ENCODE data around the gene TAPBP.
"Not testable (repeated sequence)": the region's sequence is repeated elsewhere in the genome, so short reads cannot be mapped to it uniquely, and the experiment has no call there.

The TAPBP gene

GRCh38 chr6:33313709-33314514 is at the start of gene TAPBP:
Gene TAPBP, minus strand, starts transcription at chr6:33314078. Its CDS starts 37 bp downstream, at chr6:33314041.
- DNase-seq (ENCODE audit: low read depth in 3 of 3, low spot score in 1 of 3): peak; percentile 67 to 73 (median 72)

- DNase-seq (ENCODE audit: low read depth in 3 of 3, low spot score in 1 of 3): not testable (repeated sequence)
Observed at GRCh38 chr6:33363486-33363885, 49.6 kb upstream of the TAPBP start.

GRCh38 chr6:33359331-33359730 is 45.5 kb upstream of the TAPBP start:
- no peak for DNase-seq (ENCODE audit: low read depth in 3 of 3, low spot score in 1 of 3)

GRCh38 chr6:33357160-33357871 is 43.4 kb upstream of the TAPBP start:
- not testable (repeated sequence) for DNase-seq (ENCODE audit: low read depth in 3 of 3, low spot score in 1 of 3)

GRCh38 chr6:33356295-33356694 is 42.4 kb upstream of the TAPBP start:
- no peak for DNase-seq (ENCODE audit: low read depth in 3 of 3, low spot score in 1 of 3)

GRCh38 chr6:33355860-33356259 is 42.0 kb upstream of the TAPBP start:
- not testable (repeated sequence) for DNase-seq (ENCODE audit: low read depth in 3 of 3, low spot score in 1 of 3)

GRCh38 chr6:33347816-33348215 is 33.9 kb upstream of the TAPBP start:
- no peak for DNase-seq (ENCODE audit: low read depth in 3 of 3, low spot score in 1 of 3)

- DNase-seq (ENCODE audit: low read depth in 3 of 3, low spot score in 1 of 3): not testable (repeated sequence)
Observed at GRCh38 chr6:33346972-33347371, 33.1 kb upstream of the TAPBP start.

GRCh38 chr6:33344701-33345697 is 31.1 kb upstream of the TAPBP start:
- DNase-seq (ENCODE audit: low read depth in 3 of 3, low spot score in 1 of 3): peak; percentile 29 to 42 (median 34)

- peak in 2 of 3 donors; percentile 35 to 36 for DNase-seq (ENCODE audit: low read depth in 3 of 3, low spot score in 1 of 3)
Observed at GRCh38 chr6:33343953-33344611, 30.2 kb upstream of the TAPBP start.

GRCh38 chr6:33343606-33343952 is 29.7 kb upstream of the TAPBP start:
- DNase-seq (ENCODE audit: low read depth in 3 of 3, low spot score in 1 of 3): not testable (repeated sequence)

- no peak for DNase-seq (ENCODE audit: low read depth in 3 of 3, low spot score in 1 of 3)
Observed at GRCh38 chr6:33339193-33339592, 25.3 kb upstream of the TAPBP start.

- no peak for DNase-seq (ENCODE audit: low read depth in 3 of 3, low spot score in 1 of 3)
Observed at GRCh38 chr6:33336495-33336894, 22.6 kb upstream of the TAPBP start.

GRCh38 chr6:33335916-33336315 is 22.0 kb upstream of the TAPBP start:
- no peak for DNase-seq (ENCODE audit: low read depth in 3 of 3, low spot score in 1 of 3)

- no peak for DNase-seq (ENCODE audit: low read depth in 3 of 3, low spot score in 1 of 3)
Observed at GRCh38 chr6:33333666-33334065, 19.8 kb upstream of the TAPBP start.

- DNase-seq (ENCODE audit: low read depth in 3 of 3, low spot score in 1 of 3): no peak
Observed at GRCh38 chr6:33330736-33331135, 16.9 kb upstream of the TAPBP start.

- no peak for DNase-seq (ENCODE audit: low read depth in 3 of 3, low spot score in 1 of 3)
Observed at GRCh38 chr6:33329058-33329457, 15.2 kb upstream of the TAPBP start.

GRCh38 chr6:33324125-33324524 is 10.2 kb upstream of the TAPBP start:
- no peak for DNase-seq (ENCODE audit: low read depth in 3 of 3, low spot score in 1 of 3)

GRCh38 chr6:33323623-33323948 is 9.7 kb upstream of the TAPBP start:
- DNase-seq (ENCODE audit: low read depth in 3 of 3, low spot score in 1 of 3): no peak

- DNase-seq (ENCODE audit: low read depth in 3 of 3, low spot score in 1 of 3): no peak
Observed at GRCh38 chr6:33321227-33321626, 7.3 kb upstream of the TAPBP start.

All from stimulated activated CD4-positive, alpha-beta T cell treated with anti-CD3 and anti-CD28 coated beads, TNF-alpha, amount 100 ng/mL, for 1 hour (primary cell).